Activated T-cell treated with anti-CD3 and anti-CD28 coated beads, Interleukin-2, amount 50 U/mL, for 1 hour (primary cell): ENCODE data around the gene ZDHHC21.

ENCODE experiments used
- DNase-seq: peaks from one replicate; pipeline ENCODE4 v3.0.0-alpha.2; 2020

The ZDHHC21 gene, protein sequence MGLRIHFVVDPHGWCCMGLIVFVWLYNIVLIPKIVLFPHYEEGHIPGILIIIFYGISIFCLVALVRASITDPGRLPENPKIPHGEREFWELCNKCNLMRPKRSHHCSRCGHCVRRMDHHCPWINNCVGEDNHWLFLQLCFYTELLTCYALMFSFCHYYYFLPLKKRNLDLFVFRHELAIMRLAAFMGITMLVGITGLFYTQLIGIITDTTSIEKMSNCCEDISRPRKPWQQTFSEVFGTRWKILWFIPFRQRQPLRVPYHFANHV

DNA sequence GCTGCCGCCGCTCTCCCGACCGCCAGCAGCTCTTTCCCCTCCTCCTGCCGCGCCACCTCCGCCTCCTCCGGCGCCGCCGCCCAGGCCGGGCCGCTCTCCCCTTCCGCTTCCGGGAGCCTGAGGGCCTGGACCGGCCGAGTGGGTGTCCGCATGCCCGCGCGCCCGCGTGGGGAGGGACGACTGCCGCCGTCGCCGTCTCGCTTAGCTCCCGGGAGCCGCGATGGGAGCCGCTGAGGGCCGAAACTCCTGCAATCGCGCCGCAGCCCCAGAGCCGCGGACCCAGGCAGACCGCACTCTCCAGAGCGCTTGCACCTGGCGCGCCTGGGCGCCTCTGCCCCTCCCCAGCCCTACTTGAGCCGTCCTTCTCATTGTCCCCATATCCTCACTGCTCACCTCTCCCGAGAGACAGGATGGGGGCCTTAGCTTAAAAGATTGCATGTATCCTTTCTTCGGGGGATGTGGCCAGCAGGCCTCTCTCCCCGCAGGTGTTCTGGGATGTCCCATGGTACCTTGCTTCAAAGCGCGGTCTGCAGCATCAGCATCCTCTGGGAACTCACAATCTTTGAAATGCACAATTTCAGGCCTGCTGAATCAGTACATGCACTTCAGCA lies at the start of gene ZDHHC21:
TSS of gene ZDHHC21 (minus strand) at position 182 of the 611 bp plus-strand sequence. CDS start 19,092 bp downstream, outside the sequence.
- DNase-seq = peak; percentile 57

- no peak for DNase-seq
Measured at GRCh38 chr9:14741369-14741768, 48.1 kb upstream of the ZDHHC21 start.

DNA sequence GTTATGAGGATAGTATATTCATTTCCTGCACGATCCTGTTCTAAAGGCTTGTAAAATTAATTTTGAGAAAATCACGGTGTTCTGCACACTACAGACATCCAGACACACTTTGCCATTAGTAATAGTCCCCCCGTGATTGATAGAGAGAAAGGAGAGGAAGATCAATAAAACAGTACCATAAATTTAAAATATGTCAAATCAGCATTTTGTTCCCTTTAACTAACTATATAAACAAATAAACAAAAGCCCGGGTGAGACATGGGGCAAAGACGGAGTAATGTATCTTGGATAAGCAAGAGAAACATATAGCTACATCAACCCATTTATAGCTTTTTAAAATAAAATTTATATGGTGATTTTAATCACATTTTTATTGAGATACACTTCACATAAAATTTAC lies 39.9 kb upstream of the ZDHHC21 start:
- no peak for DNase-seq

DNA sequence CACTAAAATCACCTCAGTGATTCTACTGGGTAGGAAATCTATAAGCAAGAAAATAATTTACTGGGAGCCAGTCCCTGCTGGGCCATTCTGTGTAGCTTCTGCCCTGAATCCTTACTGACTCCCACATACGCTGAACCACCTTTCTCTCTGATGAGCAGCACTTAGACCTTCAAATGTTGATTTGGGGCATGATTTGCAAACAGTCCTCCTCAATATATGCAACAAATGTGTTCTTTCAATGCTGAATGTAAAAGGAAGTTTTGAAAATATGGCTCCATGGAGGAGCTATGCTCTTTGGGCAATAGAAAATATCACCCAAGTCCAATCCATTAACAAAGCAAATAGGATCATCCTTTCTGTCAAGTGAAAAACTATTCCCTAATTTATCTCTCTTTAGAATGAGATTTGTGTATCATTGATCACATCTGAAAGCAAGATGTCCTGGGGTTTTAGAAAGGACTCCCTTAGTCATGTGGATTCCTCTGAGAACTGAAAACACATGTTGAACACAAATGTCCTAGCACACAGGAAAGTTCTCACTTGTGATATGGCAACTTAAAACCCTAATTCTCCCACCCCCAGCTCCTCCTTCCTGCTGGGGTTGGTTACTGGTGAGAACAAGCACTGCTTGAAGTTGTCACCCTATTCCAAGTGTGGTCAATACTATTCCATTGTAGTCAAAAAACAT lies 38.2 kb upstream of the ZDHHC21 start:
- DNase-seq = no peak

DNA sequence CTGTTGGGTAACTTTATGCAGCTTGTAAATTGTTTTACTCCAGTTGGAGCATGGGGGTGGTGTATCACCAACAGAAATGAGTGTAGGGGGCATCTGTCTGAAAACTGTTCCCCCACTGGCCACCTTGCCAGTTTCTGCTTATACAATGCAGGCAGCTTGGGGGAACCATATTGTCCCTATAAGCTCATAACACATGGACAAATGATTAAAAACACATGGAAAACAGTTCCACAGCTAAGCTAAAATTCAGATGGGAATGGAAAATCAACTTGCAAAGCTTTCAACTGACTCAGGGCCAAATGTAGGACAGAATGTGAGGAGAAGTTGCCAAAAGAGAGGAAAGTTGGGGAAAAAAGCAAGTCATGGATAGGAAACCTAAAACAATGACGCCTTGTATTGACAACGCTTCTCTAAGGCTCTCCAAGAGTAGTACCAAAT lies 37.2 kb upstream of the ZDHHC21 start:
- DNase-seq = no peak

GRCh38 chr9:14723301-14723700 lies 30.1 kb upstream of the ZDHHC21 start:
- DNase-seq = no peak

DNA sequence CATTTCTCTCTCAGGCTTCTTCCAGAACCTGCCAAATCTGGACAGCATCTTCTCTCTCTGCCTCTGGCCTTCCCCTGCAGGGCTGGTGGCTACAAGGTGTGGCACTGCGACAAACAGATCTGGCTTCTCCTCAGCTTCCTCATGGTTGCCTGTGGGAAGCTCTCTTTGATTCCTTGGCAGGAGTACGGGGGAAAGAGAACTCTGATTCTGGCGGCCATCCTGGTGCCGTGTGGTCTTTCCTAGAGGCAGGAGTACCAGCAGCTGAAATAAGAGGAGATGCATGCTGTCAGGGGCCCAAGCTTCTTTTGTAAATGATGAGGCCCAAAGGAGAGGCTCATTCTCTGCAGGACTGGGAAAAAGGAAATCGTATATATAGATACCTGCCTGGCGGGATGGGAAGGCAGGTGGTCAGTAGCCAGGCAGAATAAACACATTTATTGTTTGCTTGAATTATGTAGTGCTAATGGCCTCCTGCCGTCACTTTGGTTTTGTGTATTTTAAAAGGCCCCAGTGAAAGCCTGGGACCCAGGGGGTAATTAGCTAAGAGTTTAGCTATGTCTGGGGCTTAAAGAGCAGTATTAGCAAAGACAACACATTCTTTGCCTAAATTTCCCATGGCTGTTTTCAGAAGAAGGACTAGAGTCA lies 29.3 kb upstream of the ZDHHC21 start, which contains the start of gene CER1:
TSS of gene CER1 (minus strand) at position 343 of the 645 bp plus-strand sequence. CDS start at position 282, 61 bp downstream.
- no peak for DNase-seq

GRCh38 chr9:14719231-14719923 lies 26.1 kb upstream of the ZDHHC21 start:
- no peak for DNase-seq

- DNase-seq = no peak
Measured at GRCh38 chr9:14715102-14715501, 21.9 kb upstream of the ZDHHC21 start.

DNA sequence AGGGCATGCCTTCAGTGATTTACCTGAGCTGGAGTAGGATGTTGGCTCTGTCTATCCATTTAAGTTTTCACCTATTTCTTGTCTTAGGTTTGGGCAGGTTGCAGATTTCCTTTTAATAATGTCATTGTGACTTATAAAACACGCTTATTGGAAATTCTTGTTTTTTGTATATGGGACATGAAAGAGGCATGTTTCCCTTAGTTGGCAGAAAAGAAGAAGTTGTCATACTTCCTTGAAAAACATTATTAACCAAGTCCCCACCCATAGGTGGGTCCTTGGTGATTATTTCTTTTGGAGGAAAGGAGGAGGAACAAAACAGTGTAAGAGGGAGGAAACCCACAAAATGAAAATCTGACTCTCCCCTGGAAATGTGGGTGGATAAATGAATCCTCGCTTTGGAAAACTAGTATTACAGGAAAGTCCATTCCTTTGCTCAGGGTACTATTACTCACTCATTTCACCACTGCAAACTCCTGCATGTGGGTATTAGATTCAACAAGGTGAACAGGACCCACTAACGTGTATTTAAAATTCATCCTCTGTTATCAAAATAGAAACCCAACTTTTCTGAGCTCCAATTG lies 20.0 kb upstream of the ZDHHC21 start:
- no peak for DNase-seq

DNA sequence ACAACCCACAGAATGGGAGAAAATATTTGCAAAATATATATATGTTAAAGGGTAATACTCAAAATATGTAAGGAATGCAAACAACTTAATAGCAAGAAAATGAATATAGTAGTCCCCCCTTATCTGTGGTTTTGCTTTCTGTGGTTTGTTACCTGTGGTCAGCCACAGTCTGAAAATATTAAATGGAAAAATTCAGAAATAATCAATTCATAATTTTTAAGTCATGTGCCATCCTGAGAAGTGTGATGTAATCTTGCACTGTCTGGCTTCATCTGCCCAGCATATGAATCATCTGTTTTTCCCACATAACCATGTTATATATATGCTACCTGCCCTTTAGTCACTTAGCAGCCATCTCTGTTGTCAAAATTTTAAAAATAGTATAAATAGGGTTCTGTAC lies 17.6 kb upstream of the ZDHHC21 start:
- no peak for DNase-seq

- DNase-seq = no peak
Measured at GRCh38 chr9:14706530-14707140, 13.4 kb upstream of the ZDHHC21 start.

- DNase-seq = no peak
Measured at GRCh38 chr9:14705079-14705478, 11.8 kb upstream of the ZDHHC21 start.

DNA sequence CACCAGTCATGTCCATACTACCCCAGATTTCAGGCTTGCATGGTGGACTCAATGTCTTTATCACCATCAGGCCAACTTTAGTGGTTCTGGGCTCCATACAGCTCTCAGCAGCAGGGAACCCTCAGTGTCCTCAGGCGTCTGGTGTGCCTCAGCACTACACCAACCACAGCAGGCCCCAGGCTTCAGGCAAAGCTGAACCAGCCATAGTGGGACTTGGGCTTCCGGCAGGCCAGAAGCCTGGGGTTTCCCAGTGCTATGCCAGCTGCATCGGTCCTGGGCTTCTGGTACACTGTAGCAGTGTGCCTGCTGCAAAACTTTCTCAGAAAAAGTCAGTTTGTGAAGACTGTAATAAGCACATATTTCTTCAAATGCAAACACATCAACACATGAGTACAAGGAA lies 11.0 kb upstream of the ZDHHC21 start:
- DNase-seq = no peak

DNA sequence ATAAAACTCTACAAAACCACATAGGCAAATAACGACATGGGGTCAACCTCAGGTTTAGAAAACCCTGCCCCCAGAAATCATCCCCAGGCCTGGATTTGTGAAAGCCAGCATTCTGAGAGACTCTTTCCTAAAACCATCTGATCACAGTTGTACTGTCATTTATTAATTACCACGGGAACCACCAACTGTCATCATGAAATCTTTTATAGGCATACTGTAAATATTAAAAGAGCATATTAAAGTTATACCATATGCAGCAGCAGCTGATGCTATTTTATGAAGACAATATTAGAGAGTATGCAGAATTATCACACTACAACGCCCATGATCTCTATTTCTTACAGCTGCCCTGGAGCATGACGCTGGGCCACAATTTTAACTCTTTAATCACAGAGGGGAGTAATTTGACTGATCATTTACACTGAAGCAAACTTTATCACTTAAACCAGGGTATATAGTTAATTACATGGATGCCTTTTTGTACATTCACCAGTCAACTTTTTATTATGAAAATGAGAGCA lies 9.0 kb upstream of the ZDHHC21 start:
- no peak for DNase-seq

DNA sequence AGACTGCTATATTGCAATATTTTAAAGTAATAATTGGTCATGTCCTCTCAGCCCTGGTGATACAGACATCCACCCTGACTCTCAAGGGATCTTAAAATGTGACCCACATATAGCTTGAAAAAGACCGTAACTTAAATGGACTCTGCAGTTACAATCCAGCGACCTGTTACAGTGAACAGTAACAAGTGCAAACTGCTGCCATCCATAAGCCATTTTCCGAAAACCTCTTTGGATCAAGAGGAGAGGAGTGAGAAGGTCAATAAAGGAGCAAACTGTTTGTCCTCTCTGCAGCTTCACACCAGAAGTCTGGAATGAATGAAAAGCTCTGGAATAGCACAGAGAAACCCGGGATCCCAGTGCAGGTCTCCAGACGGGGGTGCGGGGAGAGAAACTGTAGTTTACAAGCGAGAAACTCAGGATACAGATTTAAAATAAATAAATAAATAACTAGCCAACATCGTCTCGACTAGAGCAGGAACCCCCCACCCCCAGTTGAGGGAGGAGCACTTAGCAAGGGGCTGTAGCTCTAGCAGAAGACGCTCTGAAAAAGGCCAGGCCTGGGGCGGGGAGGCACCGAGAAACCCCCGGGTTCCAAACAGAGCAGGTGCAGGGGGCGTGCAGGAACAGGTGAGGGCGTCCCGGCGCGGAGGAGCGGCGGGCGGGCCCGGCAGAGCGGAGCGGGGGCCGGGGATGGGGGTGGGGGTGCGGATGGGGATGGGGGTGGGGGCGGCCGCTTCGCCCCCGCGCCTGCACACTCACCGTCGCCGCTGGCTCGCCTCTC lies 572 bp downstream of the ZDHHC21 start:
- no peak for DNase-seq

DNA sequence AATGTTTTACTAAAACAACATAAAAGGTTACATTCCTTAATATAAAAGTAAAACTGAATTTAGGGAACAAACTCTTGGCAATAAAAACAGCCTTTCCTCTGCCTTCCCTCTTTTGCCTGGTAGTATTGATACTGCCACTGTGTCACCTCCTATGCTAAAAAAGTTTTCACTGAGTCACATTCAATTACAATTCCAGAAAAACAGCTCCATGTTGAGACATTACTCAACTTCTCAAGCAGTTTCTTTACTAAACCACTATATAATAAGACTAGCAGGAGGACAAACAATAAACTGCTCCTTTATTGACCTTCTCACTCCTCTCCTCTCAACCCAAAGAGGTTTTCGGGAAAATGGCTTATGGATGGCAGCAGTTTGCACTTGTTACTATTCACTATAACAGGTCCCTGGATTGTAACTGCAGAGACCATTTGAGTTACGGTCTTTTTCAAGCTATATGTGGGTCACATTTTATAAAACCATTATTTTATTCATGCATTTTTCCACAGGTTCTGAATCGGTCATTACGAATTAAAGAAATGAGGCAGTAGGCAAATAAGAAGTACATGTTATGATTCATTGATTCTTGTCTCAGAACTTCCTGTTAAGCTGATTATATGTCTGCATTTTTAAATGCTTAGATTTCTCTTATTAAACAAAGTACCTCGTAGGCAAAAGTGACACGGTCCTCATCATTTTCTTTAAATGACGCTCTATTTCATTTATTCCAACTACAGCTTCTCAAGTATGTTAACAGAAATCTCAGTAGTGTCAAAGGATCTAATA lies 2.1 kb downstream of the ZDHHC21 start:
- DNase-seq = no peak

- no peak for DNase-seq
Measured at GRCh38 chr9:14687042-14687719, 6.1 kb downstream of the ZDHHC21 start.

DNA sequence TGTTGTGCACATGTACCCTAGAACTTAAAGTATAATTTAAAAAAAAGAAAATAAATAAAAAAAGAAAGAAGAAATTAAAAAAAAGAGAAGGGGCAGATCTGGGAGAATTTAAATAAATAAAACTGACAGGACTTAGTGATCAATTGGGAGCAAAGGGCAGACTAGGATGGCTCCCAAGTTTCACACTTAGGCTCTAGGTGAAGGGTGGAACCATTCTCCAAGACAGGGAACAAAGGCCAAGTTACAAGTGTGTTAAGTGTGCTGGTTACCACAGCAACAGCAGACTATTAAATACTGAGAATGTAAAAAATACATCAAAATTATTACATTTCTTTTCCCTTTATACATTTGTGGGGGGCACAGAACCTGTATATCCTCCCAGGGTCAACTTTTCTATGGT lies 7.1 kb downstream of the ZDHHC21 start:
- no peak for DNase-seq
